ENCODE data around the gene STOX1. TPM values are rescaled to one million over a fixed set of nuclear protein-coding genes. Genes with fewer than 3 reads are reported as not detected.

STOX1 gene
- total and polyA plus RNA-seq, 2 of the 8 experiments (the other 6 are each of a cell fraction or from before 2014, with no cell fraction given) = 0.92 to 2.6 TPM

DNA sequence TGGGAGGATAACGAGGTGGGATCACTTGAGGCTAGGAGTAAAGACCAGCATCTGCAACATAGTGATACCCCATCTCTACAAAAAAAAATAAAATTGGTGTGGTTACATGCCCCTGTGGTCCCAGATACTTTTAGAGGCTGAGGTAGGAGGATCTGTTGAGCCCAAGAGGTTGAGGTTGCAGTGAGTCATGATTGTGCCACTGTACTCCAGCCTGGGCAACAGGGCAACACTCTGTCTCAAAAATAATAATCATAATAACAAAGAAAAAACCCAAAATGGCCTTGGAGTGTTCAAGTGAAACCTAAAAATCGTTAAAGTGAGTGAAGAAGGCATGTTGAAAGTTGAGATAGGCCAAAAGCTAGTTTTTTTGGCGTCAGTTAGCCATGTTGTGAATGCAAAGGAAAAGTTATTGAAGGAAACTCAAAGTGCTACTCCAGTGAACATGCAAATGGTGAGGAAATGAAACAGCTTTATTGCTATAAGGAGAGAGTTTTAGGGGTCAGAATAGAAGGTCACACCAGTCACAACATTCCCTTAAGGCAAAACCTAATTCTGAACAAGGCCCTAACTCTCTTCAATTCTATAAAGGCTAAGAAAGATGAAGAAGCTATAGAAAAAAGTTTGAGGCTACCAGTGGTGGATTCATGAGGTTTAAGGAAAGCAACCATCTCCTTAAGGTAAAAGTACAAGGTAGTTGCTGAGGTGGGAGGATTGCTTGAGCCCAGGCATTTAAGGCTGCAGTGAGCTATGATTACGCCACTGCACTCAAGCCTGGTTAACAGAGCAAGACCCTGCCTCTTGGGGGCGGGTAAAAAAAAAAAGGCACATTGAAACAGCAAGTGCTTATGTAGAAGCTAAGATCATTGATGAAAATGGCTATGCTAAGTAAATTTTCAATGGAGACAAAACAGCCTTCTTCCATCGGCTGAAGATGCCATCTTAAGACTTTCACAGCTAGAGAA is 45.4 kb upstream of the STOX1 start:
- POLR2A ChIA-PET (ENCODE audit: partially characterized antibody) = interaction anchor here (0.7 to 2.9 kb wide), 6 partner anchors 9 to 203 kb away, joined by 3 to 9 read pairs (median 3); partner anchors contain the start of gene DDX50
- Histone ChIP-seq H3K9me3 (ENCODE audit: insufficient read depth in 2 of 2, low read depth in 1 of 2, low read length in 1 of 2) (no peaks in the 10 kb centered on the region), H2BK12ac (ENCODE audit: low read depth, low read length) (no peak overlapping the region), H2BK15ac (ENCODE audit: low read length) (no peak overlapping the region), H4K91ac (replicated peaks; ENCODE audit: insufficient read length, low read length) (no peak overlapping the region), H2BK120ac (replicated peaks; ENCODE audit: low read depth, low read length) (no peak overlapping the region), H3K4me3 (ENCODE audit: extremely low read depth in 1 of 4, insufficient read depth in 2 of 4, low read depth in 3 of 4, low read length in 4 of 4) (no peak overlapping the region), H3K27ac (ENCODE audit: low read depth, low read length) (no peak overlapping the region), H4K8ac (ENCODE audit: extremely low read depth, insufficient read depth, low read length) (no peak overlapping the region), H3K23ac (ENCODE audit: insufficient read length) (no peak overlapping the region), H4K5ac (ENCODE audit: insufficient read length, low read depth, low read length) (no peak overlapping the region), H3K18ac (ENCODE audit: extremely low read depth, low read length) (no peak overlapping the region), H3K4me1 (replicated peaks in 1 of 4; ENCODE audit: control insufficient read depth in 3 of 4, insufficient read depth in 4 of 4, low read length in 3 of 4) (no peaks in the 10 kb centered on the region), H4K20me1 (replicated peaks in 1 of 2; ENCODE audit: control insufficient read depth in 1 of 2, insufficient read depth in 2 of 2, low read length in 2 of 2) (peaks cover 1% of the 10 kb centered on the region in 2 experiments), H3K79me1 (ENCODE audit: low read depth, low read length) (no peaks in the 10 kb centered on the region), H3K4me2 (ENCODE audit: insufficient read depth in 1 of 2, low read depth in 2 of 2, low read length in 2 of 2) (no peak overlapping the region), H3K23me2 (ENCODE audit: low read depth, low read length) (no peaks in the 10 kb centered on the region), H2AFZ (ENCODE audit: low read length) (no peak overlapping the region), H2BK20ac (ENCODE audit: low read length) (no peak overlapping the region), H2AK5ac (ENCODE audit: low read depth, low read length) (no peak overlapping the region), H3K79me2 (ENCODE audit: control insufficient read depth in 1 of 2, insufficient read depth in 2 of 2, low read length in 2 of 2) (no peaks in the 10 kb centered on the region), H3K27me3 (replicated peaks in 1 of 4; ENCODE audit: control insufficient read depth in 3 of 4, extremely low read depth in 1 of 4, insufficient read depth in 3 of 4, low read length in 3 of 4) (no peaks in the 10 kb centered on the region), H3K14ac (ENCODE audit: insufficient read length) (no peak overlapping the region), H3K4ac (replicated peaks; ENCODE audit: insufficient read length, low read depth, low read length) (no peak overlapping the region), H3K9ac (replicated peaks in 1 of 4; ENCODE audit: extremely low read depth in 1 of 4, low read depth in 3 of 4, low read length in 3 of 4) (no peak overlapping the region), H2BK5ac (ENCODE audit: low read depth, low read length) (no peak overlapping the region), H3K36me3 (ENCODE audit: control insufficient read depth in 2 of 4, insufficient read depth in 4 of 4, low read length in 3 of 4) (peaks cover 10 to 74% (median 35%) of the 10 kb centered on the region in 4 experiments), H3K56ac (replicated peaks; ENCODE audit: insufficient read length, low read depth, low read length) (no peak overlapping the region)
- FAIRE-seq (no peak), DNase-seq (ENCODE audit: low read depth in 1 of 2, low spot score in 2 of 2) (peak in 1 of 2 experiments; percentile 33)
- TF ChIP-seq CHD2 (IDR thresholded peaks at IDR 0.05; ENCODE audit: low read length) (no peak), E2F6 (IDR thresholded peaks at IDR 0.05) (no peak), SAP30 (IDR thresholded peaks at IDR 0.05; ENCODE audit: insufficient read depth, insufficient replicate concordance, low read length) (no peak), CBX8 (IDR thresholded peaks at IDR 0.05; ENCODE audit: borderline replicate concordance, low read depth, low read length) (no peak), NANOG (IDR thresholded peaks at IDR 0.05; ENCODE audit: insufficient read depth, low read depth, low read length, poor library complexity, severe bottlenecking) (no peak), KDM1A (IDR thresholded peaks at IDR 0.05; ENCODE audit: borderline replicate concordance, low read length) (no peak), FOSL1 (IDR thresholded peaks at IDR 0.05; ENCODE audit: insufficient read depth, low read depth, low read length) (no peak), RFX5 (IDR thresholded peaks at IDR 0.05; ENCODE audit: borderline replicate concordance, low read depth, low read length) (no peak), SUZ12 (IDR thresholded peaks at IDR 0.05; ENCODE audit: low read length) (no peak), MAFK (IDR thresholded peaks at IDR 0.05; ENCODE audit: low read depth, low read length) (no peak)
- WGBS, 2 experiments (ENCODE audit: extremely low coverage in 1 of 2, insufficient coverage in 1 of 2, insufficient read length in 1 of 2, insufficient replicate concordance in 2 of 2, low coverage in 1 of 2, low lambda C conversion rate in 2 of 2, missing lambda C conversion rate in 1 of 2) = 84% methylated on average over 6 of the region's 6 CpGs; no CpG with 5 or more reads in 1 of the 2 experiments
- CTCF ChIA-PET (ENCODE audit: partially characterized antibody) = interaction anchor here (1.0 to 1.4 kb wide), 3 partner anchors 14 to 27 kb away, joined by 3 to 9 read pairs (median 6); no protein-coding TSS in a partner anchor

Measured in H1 (cell line).